Loucy (cell line): ENCODE measurements around the gene IL21R.

Experiments
- CTCF ChIP-seq: fragments of 200-600 bp; sonication (generic); conservative IDR thresholded peaks from 2 replicates; pipeline ENCODE4 v1.5.1; 2014; ENCODE audit warnings: mild to moderate bottlenecking, antibody characterized with exemption, low read length
- EZH2phosphoT487 ChIP-seq: fragments of 200-600 bp; IDR thresholded peaks from 2 replicates; pipeline ENCODE4 v1.6.1; 2018; ENCODE audit warnings: antibody characterized with exemption, mild to moderate bottlenecking, moderate library complexity, borderline replicate concordance

GRCh38 chr16:27499659-27500055 lies 97.7 kb downstream of the IL21R start:
- TF ChIP-seq CTCF, result no peak
- TF ChIP-seq EZH2phosphoT487, result no peak
